Measurements from ENCODE around the gene RNU7-1. TPM values are rescaled to one million over a fixed set of nuclear protein-coding genes. Genes with fewer than 3 reads are reported as not detected.

Gene RNU7-1
- total RNA-seq, 1 experiment from 2014 or later, result not detected

GRCh38 chr12:6942331-6942665 is 1.3 kb upstream of the RNU7-1 start:
- H3K36me3 Mint-ChIP-seq, result peaks cover 15% of the 10 kb centered on the region
- H3K4me3 Mint-ChIP-seq, result no peak overlapping the region
- no peaks in the 10 kb centered on the region for H3K27me3 Mint-ChIP-seq (ENCODE audit: low read depth)
- no peak for DNase-seq (ENCODE audit: low spot score)
- CTCF ChIA-PET, result interaction anchor here (1.0 to 5.7 kb wide), 2 partner anchors 17 to 20 kb away, joined by 3 to 296 read pairs; no protein-coding TSS in a partner anchor
- TF ChIP-seq PRRX2 (CRISPR knock-in tag; IDR thresholded peaks at IDR 0.05), result 0 out of 2 replicates have a peak, but pooled peaks have one; percentile 47
- no peak for TF ChIP-seq OVOL2 (CRISPR knock-in tag; IDR thresholded peaks at IDR 0.05; ENCODE audit: borderline replicate concordance)
- POLR2A ChIA-PET, result interaction anchor here (2.7 to 6.2 kb wide), 3 partner anchors 17 to 166 kb away, joined by 19 to 167 read pairs (median 66); partner anchors contain the start of gene C1RL
- no peaks in the 10 kb centered on the region for H3K9me3 Mint-ChIP-seq
- no peak for ATAC-seq
- peaks cover 49% of the 10 kb centered on the region for H3K4me1 Mint-ChIP-seq
- peak overlapping the region; percentile 99 for H3K27ac Mint-ChIP-seq

GRCh38 chr12:6943389-6943721 is 261 bp upstream of the RNU7-1 start:
- Mint-ChIP-seq H3K9me3 (no peaks in the 10 kb centered on the region), H3K27ac (peak overlapping the region; percentile 99), H3K4me3 (peak overlapping the region; percentile 98), H3K36me3 (peaks cover 15% of the 10 kb centered on the region), H3K27me3 (ENCODE audit: low read depth) (no peaks in the 10 kb centered on the region), H3K4me1 (peaks cover 45% of the 10 kb centered on the region)
- ATAC-seq (peak; percentile 24), DNase-seq (ENCODE audit: low spot score) (peak; percentile 77)
- POLR2A ChIA-PET, result interaction anchor here (0.9 to 6.2 kb wide), 22 partner anchors 9 to 190 kb away, joined by 3 to 167 read pairs (median 6); partner anchors contain the start of genes C1RL, CDCA3, EMG1 and ENO2
- CTCF ChIA-PET, result interaction anchor here (0.6 to 5.7 kb wide), 11 partner anchors 14 to 201 kb away, joined by 3 to 296 read pairs (median 18); partner anchors contain the start of genes ATN1, C1RL, CDCA3 and SPSB2
- no peak for TF ChIP-seq IRF1 (CRISPR knock-in tag; IDR thresholded peaks at IDR 0.05)
- TF ChIP-seq FOXP4 (CRISPR knock-in tag; IDR thresholded peaks at IDR 0.05), result no peak
- TF ChIP-seq NFATC4 (CRISPR knock-in tag; IDR thresholded peaks at IDR 0.05), result 0 out of 2 replicates have a peak, but pooled peaks have one; percentile 0
- peak; percentile 58; the same call in 1 of the 2 replicates for TF ChIP-seq AR (CRISPR knock-in tag; IDR thresholded peaks at IDR 0.05)
- 0 out of 2 replicates have a peak, but pooled peaks have one; percentile 2 for TF ChIP-seq KAT7 (CRISPR knock-in tag; IDR thresholded peaks at IDR 0.05; ENCODE audit: borderline replicate concordance)

GRCh38 chr12:6944381-6945186 is 968 bp downstream of the RNU7-1 start:
- Mint-ChIP-seq H3K4me3 (peak overlapping the region; percentile 98), H3K27ac (peak overlapping the region; percentile 99), H3K9me3 (no peaks in the 10 kb centered on the region), H3K4me1 (peaks cover 34% of the 10 kb centered on the region), H3K27me3 (ENCODE audit: low read depth) (no peaks in the 10 kb centered on the region), H3K36me3 (peaks cover 9% of the 10 kb centered on the region)
- DNase-seq (ENCODE audit: low spot score) (peak; percentile 92), ATAC-seq (peak; percentile 25)
- POLR2A ChIA-PET, result interaction anchor here (0.6 to 6.2 kb wide), 23 partner anchors 10 to 603 kb away, joined by 3 to 167 read pairs (median 6); partner anchors contain the start of genes C1RL, CDCA3, EMG1 and ENO2
- CTCF ChIA-PET, result interaction anchor here (0.7 to 5.7 kb wide), 23 partner anchors 8 to 200 kb away, joined by 3 to 296 read pairs (median 9); partner anchors contain the start of genes ATN1, C1RL, C1S and CDCA3
- TF ChIP-seq ETV6 (CRISPR knock-in tag; IDR thresholded peaks at IDR 0.05), result peak; percentile 77
- no peak; the same call in 1 of the 2 replicates for TF ChIP-seq NR2C2 (CRISPR knock-in tag; IDR thresholded peaks at IDR 0.05)
- TF ChIP-seq GABPB1 (CRISPR knock-in tag; IDR thresholded peaks at IDR 0.05), result peak; percentile 3; the same call in 1 of the 2 replicates
- TF ChIP-seq FOXP1 (CRISPR knock-in tag; IDR thresholded peaks at IDR 0.05; ENCODE audit: borderline replicate concordance), result no peak; the same call in 1 of the 2 replicates
- no peak for TF ChIP-seq JAZF1 (CRISPR knock-in tag; IDR thresholded peaks at IDR 0.05)
- peak; percentile 51; the same call in 1 of the 2 replicates for TF ChIP-seq ESRRA (CRISPR knock-in tag; IDR thresholded peaks at IDR 0.05; ENCODE audit: borderline replicate concordance)
- TF ChIP-seq ZNF317 (CRISPR knock-in tag; IDR thresholded peaks at IDR 0.05; ENCODE audit: borderline replicate concordance, low read depth), result no peak
- TF ChIP-seq HMGXB4 (CRISPR knock-in tag; IDR thresholded peaks at IDR 0.05), result peak; percentile 79; the same call in 1 of the 2 replicates
- TF ChIP-seq E2F5 (CRISPR knock-in tag; IDR thresholded peaks at IDR 0.05), result peak; percentile 94
- no peak for TF ChIP-seq TP53 (CRISPR knock-in tag; IDR thresholded peaks at IDR 0.05)
- no peak; the same call in 1 of the 2 replicates for TF ChIP-seq TCF7 (CRISPR knock-in tag; IDR thresholded peaks at IDR 0.05; ENCODE audit: low read depth)
- TF ChIP-seq MAX (CRISPR knock-in tag; IDR thresholded peaks at IDR 0.05), result 0 out of 2 replicates have a peak, but pooled peaks have one; percentile 51

Measured in WTC11 (cell line).